HPDE6-E6E7 (cell line): ENCODE results near the gene CYB5R4.

Source experiments
- DNase-seq: peaks from one replicate; pipeline ENCODE4 v3.0.0; 2011; ENCODE audit warnings: missing footprints; ENCODE audit errors: extremely low spot score

The CYB5R4 gene

DNA sequence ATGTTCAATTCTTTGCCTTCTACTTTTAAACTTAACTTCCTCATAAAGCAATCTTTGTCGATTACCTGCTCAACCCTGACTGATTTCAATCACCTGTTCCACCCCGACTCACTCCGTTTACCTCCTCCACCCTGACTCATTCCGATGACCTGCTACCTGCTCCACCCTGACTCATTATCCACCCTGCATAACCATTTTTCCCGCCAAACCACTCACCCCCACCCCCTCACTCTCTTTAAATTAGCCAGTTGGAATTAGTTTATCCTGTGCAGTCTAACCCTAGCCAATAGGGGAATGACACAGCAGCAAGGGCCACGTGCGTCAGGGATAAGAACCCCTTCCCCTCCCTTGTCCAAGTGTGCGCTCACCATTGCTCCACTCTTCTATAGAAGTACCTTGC lies 117.4 kb downstream of the CYB5R4 start:
- no peak for DNase-seq

DNA sequence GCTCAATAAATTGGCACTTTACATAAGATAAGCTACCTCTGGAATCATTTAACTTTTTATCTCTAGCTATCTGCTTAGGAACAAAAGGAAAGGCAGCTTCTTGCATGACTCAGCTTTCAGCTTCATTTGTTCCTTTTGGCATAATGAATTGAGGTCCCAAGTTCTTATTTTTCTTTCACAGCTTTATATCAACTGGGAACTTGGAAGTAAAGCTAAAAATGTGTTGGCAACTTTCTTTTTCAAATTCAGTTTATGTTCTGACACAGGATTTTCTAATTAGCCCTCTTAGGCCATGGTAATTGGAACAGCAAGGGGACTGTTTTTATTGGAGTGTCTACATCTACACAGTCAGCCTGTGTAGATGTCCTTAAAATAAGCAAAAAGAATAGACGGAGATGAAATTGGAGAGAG lies 118.8 kb downstream of the CYB5R4 start:
- DNase-seq: no peak

DNA sequence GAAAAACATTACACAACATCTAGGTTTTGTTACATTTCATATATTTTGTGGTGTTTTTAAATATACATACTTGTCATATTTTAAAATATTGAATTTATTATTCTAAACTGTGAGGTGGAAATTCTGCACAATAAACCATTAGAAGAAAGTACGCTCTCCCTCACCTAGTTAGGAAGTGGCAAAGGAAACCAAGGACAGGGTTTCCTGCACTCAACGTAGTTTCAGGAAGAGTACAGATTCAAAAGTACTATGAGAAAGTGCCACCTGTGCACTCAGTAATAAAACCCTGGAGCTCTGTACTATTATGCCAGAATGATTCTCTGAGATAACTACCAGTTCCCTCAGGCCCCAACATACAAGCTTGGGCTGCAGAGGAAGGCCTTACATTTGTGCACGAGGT lies 119.5 kb downstream of the CYB5R4 start:
- DNase-seq: no peak

DNA sequence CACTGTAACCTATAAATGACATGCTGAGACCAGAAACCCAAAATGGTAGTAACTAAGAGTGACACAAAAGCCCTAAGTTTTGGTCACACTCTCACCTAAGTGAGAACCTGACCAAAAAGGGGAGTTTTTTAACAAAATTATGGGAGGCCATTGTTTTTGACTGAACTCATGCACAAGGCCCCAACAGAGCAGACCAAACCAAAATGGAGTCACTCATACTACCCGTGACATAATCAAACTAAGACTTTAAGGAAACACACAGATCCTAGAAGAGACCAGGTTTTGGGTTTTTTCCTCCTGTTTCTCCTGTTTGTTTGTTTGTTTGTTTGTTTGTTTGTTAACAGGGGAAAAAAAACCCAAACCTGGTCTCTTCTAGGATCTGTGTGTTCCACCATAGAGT lies 124.9 kb downstream of the CYB5R4 start:
- DNase-seq: no peak

DNA sequence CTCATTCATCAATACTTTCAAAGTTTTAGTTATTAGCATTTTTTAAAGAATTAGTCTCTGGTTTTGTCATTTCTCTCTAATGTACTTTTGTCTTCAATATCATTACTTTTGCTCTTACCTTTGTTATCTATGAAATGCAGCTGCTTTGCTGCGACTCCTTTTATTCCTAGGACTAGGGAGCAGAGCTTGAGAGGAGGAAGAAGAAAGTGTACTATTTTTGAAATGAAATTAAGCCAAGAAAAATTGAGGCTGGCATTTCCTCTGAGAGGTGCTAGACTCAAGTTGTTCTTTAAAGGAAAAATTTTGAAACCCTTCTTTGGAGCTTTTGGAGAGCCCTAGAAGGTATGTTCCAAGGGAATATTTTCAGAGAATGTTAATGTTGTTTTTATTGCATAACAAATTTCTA lies 125.8 kb downstream of the CYB5R4 start:
- DNase-seq: no peak

DNA sequence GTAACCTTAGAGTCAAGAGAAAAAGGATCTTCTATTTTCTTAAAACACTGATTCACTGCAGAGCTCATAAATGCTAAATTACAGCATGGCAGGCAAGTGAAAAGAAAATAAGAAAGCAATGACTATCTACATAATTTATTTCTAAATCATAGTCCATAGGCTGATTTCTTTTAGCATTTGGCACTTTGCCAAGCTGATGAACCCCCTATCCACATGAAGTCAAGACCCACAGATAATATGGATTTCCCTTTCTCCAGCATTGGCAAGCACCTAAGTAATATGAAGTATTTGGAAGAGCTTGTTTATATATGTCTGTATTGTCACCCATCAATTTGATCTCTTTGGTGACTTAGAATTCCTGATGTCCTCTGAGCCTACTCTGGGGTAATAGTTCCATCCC lies 126.2 kb downstream of the CYB5R4 start:
- no peak for DNase-seq

DNA sequence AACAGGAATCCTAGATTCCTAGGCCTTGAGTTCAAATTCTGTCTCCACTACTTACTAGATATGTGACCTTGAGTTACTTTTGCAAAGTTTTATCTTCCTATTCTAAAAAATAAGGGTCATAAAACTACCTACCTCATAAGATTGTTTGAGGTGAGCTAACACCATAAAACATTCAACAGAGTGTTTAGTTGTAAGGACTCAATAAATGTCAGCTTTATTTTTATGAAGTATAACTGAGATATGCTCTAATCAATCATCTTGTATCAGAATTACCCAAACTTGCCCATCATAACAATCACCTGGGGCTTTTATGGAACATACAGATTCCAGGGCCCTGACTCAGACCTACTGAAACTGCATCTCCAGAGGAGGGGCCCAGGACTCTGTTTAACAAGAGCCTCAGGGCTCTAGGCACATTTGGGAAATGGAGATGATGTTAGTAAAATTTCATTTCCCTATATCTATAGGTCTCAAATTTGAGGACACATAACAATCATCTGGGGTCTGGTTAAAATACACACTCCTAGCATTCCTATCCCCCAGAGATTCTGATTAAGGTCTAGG lies 138.6 kb downstream of the CYB5R4 start:
- DNase-seq: no peak

DNA sequence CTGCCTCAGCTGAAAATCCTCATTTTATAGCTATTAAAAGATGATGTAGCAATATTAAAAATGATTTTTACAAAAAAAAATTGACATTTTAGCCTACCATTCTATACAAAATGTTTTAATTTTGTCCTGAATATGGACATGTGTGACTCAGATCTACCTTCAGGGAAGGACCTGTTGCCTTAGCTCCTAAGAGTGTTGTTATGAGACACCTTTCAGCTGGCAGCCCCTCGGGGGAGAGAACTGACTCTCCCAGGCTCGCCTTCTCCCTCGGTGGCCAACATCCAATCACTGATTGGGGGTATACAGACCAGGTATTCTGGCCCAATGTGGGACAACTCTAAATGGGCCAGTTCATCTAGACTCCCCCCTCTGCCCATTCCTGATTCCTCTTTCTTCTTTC lies 141.6 kb downstream of the CYB5R4 start:
- DNase-seq: no peak

DNA sequence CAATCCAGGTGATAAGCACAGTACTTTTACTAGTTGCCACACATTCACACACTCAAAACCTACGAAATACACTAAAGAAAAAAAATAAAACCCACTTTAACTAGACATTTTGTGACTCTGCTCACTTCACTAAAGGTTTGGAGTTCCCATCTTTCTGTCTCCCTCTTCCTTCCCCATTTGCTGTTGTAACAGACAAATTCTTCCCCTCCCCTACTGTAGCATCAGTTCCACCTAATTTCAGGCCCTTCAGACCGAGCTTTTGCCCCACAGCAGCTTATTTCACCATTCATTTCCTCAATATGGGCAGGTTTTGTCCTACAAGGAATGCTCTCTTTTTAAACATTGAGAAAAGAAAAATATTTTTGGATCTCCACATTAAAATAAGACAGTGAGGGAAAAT lies 142.7 kb downstream of the CYB5R4 start:
- no peak for DNase-seq

DNA sequence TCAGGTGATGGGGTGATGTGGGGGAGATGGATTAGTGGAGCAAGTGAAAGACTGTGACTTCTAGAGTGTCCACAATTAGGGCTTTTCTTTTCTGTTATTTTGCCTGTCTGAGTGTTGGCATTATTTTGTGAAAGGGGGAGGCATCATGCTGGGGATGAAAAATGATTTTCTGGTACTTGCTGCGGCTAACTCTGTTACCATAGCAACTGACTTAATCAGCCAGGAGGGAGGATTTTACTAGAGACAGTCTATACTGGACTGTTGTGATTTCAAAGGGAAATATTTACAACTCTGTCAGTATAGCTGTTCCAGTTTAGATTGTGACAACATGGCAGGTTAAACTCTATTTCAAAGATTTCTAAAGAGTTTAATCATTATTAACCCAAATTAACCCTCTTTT lies 143.6 kb downstream of the CYB5R4 start:
- DNase-seq: no peak

DNA sequence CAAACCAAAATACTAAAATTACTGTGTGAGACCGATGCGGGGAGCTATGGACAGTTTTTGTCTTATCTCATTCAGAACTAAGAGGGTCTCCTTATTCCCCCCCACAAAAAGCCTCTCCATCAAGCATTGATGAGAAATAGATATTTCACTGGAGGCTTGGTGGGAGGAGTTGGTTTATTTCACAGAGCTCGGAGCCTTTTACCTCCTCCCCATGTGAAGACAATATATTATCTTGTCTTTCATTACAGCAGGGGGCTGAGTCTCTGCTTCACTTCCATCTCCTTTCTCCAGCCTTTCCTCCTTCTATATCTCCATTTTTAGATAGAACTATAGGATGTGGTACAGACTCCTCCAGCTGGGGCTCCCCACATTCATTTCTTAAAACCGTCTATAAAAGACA lies 144.2 kb downstream of the CYB5R4 start:
- DNase-seq: no peak

DNA sequence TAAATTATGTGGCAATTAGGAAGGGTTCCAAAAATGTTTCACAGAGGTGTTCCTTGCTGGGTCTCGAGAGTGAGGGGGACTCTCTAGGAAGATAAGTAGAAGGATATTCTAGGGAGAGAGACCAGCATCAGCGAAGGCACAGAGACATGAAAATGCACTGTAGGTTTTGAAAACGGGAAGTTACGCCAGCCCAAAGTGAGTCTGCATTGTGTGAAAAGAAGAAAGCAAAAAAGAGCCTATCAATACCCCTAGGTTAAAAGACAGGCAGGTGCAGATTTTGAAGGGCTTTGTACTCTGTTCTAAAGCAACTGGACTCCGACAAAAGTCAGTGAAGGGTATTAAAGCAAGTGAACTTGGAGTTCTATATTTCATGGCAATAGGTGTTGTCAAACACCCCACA lies 148.4 kb downstream of the CYB5R4 start:
- no peak for DNase-seq

DNA sequence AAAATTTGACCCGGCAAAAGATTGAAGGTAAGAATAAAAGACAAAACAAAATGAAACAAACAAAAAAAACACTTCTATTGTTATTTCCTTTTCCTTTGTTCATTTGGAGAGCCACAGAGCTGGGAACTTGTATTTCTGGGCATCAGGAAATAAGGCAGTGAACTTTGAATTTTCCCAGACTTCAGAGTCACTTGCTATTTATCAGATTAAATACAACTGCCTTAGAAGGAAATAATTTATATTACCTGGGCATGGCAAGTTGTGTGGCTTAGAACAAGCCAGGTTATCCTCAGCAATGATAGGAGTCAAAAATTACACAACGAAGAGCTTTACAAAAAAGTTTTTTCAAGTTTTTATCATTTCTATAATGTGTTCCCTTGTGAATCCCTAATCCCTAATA lies 153.9 kb downstream of the CYB5R4 start:
- no peak for DNase-seq

DNA sequence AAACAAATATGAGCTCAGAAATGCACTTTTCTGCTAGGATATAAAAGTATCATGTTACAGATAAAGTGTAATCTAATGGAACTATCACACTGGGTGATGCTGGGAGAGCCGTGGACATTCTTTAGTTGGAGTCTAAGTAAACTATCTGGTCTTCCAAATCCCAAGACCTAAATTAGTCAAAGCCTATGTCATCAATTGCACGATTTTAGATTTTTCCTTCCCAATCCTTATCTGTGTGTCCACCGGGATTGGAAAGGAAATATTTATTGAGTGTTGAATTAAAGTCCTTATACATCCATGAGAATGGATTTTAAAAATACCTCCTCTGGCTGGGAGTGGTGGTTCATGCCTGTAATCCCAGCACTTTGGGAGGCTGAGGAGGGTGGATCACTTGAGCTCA lies 154.4 kb downstream of the CYB5R4 start:
- DNase-seq: no peak

DNA sequence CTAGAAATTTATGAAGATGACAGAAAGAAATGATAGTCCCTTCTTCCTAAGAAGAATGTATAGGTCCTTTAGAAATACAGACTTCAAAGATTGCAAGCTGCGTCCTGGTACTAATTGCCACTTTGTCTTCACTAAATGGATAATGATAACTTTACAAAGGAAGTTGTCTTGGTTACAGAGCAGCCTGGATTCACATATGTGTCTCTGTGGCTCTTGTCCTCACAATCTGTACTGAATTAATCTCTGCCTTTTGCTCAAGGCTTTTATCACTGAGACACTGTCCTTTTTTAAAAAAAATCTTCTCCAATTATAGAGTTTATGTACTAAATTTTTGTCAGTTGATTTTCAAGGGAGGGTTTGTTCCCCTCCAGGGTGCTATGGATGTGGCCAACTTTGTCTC lies 156.5 kb downstream of the CYB5R4 start:
- no peak for DNase-seq
